PC-9 (cell line): ENCODE measurements around the gene IFNAR1.

Experiments
- CTCF ChIP-seq: fragments of 200-600 bp; sonication (generic); conservative IDR thresholded peaks from 2 replicates; pipeline ENCODE4 v1.6.1; 2017; ENCODE audit warnings: mixed run types, antibody characterized with exemption, mild to moderate bottlenecking, moderate library complexity
- EZH2 ChIP-seq: fragments of 200-600 bp; sonication (generic); IDR thresholded peaks from 2 replicates; pipeline ENCODE4 v1.8.0; 2017; ENCODE audit warnings: antibody characterized with exemption, low read depth

- TF ChIP-seq CTCF (no peak), EZH2 (no peak)
Measured at GRCh38 chr21:33309778-33310177, 15.0 kb upstream of the IFNAR1 start.
